Left cardiac atrium (tissue), 4 donors: ENCODE data around the gene MSH2. TPM values are rescaled to one million over a fixed set of nuclear protein-coding genes. Genes with fewer than 3 reads are reported as not detected.
A peak's percentile ranks its signal among the peaks of the same experiment; 100 is the strongest.
"Not testable (repeated sequence)": the region's sequence is repeated elsewhere in the genome, so short reads cannot be mapped to it uniquely, and the experiment has no call there.

Experiments used
- ATAC-seq, 2 donors: fragments of 200-7000 bp; cut with Tn5 transposase; one replicate each; pipeline ENCODE4 v1.9.1; 2020; ENCODE audit warnings: mild to moderate bottlenecking in 2 of 2, moderate library complexity in 2 of 2
- DNase-seq: peaks from one replicate; pipeline ENCODE4 v3.0.0-alpha.2; 2020
- intact Hi-C, 2 donors: fragments of 100-400 bp; cut with DNase I; formaldehyde crosslinking; loops; one replicate each; pipeline versions ENCODE4 v1.14.1 to v1.15.1; 2022 to 2023
- total RNA-seq, 2 donors: library from RNA; stranded (reverse); fragmentation: NEBNext Ultra II Directional; extraction: Animal tissue kit (Norgen Biotek cat#: 25700); gene quantifications; one replicate each; pipeline ENCODE4 v1.2.1, GENCODE V29; 2021
- donor health status: DM: no; HTN: yes; CAD: no.
- donor health status: DM: no; HTN: yes; CAD: no; lungs with severe emphysema.
- donor health status: DM: yes; HTN: yes; CAD: no.
- donor health status: Dilated cardiomyopathy.

The MSH2 gene
- total RNA-seq, 2 donors from 2014 or later, result 11.4 to 13.5 TPM

DNA sequence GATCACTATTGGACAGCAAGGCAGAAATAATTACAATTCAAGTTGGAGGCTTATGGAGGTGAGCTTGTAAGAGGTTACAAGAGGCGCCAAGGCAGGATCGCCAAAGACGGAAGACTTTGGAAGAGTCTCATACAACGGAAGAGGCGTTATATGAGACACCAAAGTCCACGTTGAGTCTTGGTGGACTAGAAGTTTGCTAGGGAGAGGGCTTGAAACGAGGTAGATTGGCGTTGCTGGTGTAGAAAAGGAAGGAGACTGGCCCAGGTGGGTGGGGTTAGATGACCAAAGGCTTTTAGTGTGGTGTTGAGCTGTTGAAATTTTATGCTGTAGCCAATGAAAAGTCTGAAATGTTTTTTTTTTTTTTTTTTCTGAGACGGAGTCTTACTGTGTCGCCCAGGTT, 1.4 kb downstream of the MSH2 start:
- DNase-seq (no peak), ATAC-seq (no peak)
- intact Hi-C loops, result no loop called here

DNA sequence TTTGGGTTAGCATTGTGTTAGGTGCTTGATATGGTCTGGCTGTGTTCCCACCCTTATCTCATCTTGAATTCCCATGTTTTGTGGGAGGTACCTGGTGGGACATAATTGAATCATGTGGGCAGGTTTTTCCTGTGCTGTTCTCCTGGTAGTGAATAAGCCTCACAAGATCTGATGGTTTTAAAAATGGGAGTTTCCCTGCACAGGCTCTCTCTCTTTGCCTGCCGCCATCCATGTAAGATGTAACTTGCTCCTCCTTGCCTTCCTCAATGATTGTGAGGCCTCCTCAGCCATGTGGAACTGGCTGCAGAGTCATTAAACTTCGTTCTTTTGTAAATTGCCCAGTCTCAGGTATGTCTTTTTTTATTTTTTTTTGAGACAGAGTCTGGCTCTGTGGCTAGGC, 2.8 kb downstream of the MSH2 start:
- ATAC-seq, result no peak
- intact Hi-C loops, result no loop called here
- DNase-seq, result no peak

- DNase-seq, ATAC-seq, intact Hi-C loops: not testable (repeated sequence)
These were observed 3.8 kb downstream of the MSH2 start for GRCh38 chr2:47406649-47407330.

- intact Hi-C loops, result not testable (repeated sequence)
These were observed 5.0 kb downstream of the MSH2 start for GRCh38 chr2:47407976-47408375.

GRCh38 chr2:47414682-47415458, 11.9 kb downstream of the MSH2 start:
- intact Hi-C loops, result no loop called here
- DNase-seq, result no peak
- no peak for ATAC-seq

More at GRCh38 chr2:47407976-47408375, 5.0 kb downstream of the MSH2 start:
- not testable (repeated sequence) for DNase-seq, ATAC-seq

DNA sequence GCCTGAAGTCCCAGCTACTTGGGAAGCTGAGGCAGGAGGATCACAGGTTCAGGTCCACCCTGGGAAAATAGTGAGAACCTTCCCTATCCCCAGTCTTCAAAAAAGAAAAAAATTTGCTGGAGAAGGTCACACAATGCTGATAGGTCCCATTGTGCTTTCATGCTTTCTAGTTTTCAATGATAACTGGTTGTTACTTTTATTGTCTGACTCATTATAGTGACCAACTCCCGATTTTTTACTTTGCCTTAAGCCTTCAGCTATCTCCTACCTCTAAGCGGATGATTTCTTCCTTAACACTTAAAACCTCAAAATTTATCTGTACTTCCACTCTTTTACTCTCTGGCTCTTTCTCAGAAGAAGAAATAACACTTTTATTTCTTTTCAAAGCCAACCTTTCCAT, 17.3 kb downstream of the MSH2 start:
- DNase-seq (no peak), ATAC-seq (no peak)
- intact Hi-C loops, result no loop called here

DNA sequence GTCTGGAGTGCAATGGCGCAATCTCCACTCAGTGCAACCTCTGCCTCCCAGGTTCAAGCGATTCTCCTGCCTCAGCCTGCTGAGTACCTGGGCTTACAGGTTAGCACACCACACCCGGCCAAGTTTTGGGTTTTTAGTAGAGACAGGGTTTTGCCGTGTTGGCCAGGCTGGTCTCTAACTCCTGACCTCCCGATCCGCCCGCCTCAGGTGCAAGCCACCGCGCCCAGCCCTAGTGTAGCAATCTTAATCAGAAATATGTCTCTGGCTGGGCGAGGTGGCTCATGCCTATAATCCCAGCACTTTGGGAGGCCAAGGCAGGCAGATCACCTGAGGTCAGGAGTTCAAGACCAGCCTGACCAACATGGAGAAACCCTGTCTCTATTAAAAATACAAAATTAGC, 17.7 kb downstream of the MSH2 start:
- intact Hi-C loops, ATAC-seq, DNase-seq: not testable (repeated sequence)

GRCh38 chr2:47422016-47422415, 19.1 kb downstream of the MSH2 start:
- DNase-seq, result no peak
- intact Hi-C loops, result no loop called here
- ATAC-seq, result no peak

DNA sequence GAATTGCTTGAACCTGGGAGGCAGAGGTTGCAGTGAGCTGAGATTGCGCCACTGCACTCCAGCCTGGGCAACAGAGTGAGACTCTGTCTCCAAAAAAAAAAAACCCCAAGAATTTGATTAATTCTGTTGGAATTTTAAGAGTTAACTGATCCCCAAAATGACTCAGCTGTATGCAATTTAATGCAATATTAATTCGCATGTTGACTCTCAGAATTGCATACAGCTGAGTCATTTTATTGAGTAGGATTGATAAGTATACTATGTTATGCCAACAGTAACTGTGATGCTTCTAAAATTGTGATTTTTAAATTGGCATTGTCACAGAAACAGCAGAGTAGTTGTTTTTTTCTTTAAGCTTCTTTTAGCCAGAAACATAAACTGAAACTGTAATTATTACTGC, 19.6 kb downstream of the MSH2 start:
- intact Hi-C loops, result no loop called here
- ATAC-seq (no peak), DNase-seq (no peak)

DNA sequence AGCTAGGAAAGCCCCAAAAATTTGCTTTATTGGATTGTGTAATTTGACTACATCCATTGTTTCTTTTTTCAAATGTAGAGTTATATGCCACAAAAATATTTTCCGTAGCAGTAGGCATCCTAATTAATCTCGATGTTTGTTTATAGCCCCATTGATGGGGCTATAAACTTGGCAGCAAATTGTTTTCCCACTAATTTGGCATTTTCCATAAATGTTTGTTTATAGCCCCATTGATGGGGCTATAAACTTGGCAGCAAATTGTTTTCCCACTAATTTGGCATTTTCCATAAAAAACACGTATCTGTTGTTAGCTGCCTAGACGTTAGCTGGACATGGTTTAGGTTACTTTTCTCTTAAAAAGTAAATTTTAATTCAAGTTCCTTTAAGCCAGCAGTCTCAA, 23.8 kb downstream of the MSH2 start:
- intact Hi-C loops, result no loop called here
- ATAC-seq (no peak), DNase-seq (no peak)

GRCh38 chr2:47429795-47430194, 26.8 kb downstream of the MSH2 start:
- DNase-seq, result no peak
- ATAC-seq, result no peak
- intact Hi-C loops, result loop anchor here in 1 of 2 donors (10.0 kb wide), 1 partner anchor 675 kb away; no protein-coding TSS in a partner anchor

GRCh38 chr2:47433006-47433405, 30.1 kb downstream of the MSH2 start:
- intact Hi-C loops, result loop anchor here in 1 of 2 donors (10.0 kb wide), 1 partner anchor 672 kb away; no protein-coding TSS in a partner anchor
- DNase-seq, ATAC-seq: not testable (repeated sequence)

DNA sequence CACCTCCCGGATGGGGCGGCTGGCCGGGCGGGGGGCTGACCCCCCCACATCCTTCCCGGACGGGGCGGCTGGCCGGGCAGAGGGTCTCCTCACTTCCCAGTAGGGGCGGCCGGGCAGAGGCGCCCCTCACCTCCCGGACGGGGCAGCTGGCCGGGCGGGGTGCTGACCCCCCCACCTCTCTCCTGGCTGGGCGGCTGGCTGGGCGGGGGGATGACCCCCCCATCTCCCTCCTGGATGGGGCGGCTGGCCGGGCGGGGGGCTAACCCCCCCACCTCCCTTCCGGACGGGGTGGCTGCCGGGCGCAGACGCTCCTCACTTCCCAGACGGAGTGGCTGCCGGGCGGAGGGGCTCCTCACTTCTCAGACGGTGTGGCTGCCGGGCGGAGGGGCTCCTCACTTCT, 30.5 kb downstream of the MSH2 start:
- intact Hi-C loops, result loop anchor here in 1 of 2 donors (10.0 kb wide), 1 partner anchor 671 kb away; no protein-coding TSS in a partner anchor
- ATAC-seq, DNase-seq: not testable (repeated sequence)

- peak; percentile 32 to 74 for ATAC-seq
- intact Hi-C loops, result loop anchor here in 1 of 2 donors (5.0 to 10.0 kb wide), 2 partner anchors 330 to 668 kb away; no protein-coding TSS in a partner anchor
- no peak for DNase-seq
These were observed 34.3 kb downstream of the MSH2 start for GRCh38 chr2:47437287-47437686.

DNA sequence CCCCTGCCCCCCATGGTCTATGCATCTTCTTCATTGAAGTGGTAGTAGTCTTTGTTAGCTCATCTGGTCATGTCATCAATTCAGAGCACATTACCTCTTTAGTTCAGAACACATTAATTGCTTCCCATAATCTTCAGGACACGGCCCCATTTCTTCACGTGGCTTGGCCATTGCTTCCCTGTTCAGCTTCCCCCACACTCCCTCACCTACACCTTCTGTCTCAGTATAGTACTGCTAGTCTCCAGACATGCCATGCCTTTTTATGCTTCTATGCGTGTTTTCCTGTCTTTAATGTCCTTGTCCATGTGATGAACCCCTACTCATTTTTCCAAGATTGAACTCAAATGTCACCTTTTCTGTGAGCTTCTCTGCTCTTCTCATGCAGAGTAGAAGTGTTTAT, 35.1 kb downstream of the MSH2 start:
- intact Hi-C loops, result loop anchor here (1.0 to 10.0 kb wide), 3 partner anchors 329 to 667 kb away; no protein-coding TSS in a partner anchor
- ATAC-seq (no peak), DNase-seq (no peak)

- ATAC-seq (no peak), DNase-seq (no peak)
- intact Hi-C loops, result loop anchor here (1.0 to 10.0 kb wide), 3 partner anchors 329 to 666 kb away; no protein-coding TSS in a partner anchor
These were observed 35.8 kb downstream of the MSH2 start for GRCh38 chr2:47438783-47439182.

DNA sequence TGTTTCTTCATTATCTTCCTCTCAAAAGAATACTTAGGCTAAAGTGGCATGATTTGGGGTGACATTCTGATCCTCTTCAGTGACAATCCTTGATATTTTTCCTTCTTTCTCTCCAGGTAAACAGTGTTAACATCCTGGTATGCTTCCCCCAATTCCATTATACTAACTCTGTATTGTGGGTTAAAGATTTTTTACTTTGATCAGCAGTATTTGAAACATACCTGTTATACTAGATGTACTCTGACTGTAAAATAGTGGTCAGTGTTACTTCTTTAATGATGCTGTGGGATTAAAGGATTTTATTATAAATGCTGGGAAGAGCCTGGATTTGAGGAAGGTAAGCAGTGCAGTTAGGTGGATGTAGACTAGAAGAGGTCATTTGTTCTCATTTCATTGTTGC, 48.8 kb downstream of the MSH2 start:
- intact Hi-C loops, result no loop called here
- no peak for ATAC-seq
- DNase-seq, result no peak

GRCh38 chr2:47452761-47453160, 49.8 kb downstream of the MSH2 start:
- DNase-seq, result no peak
- ATAC-seq, result no peak
- intact Hi-C loops, result no loop called here

- intact Hi-C loops, ATAC-seq: not testable (repeated sequence)
These were observed 51.9 kb downstream of the MSH2 start for GRCh38 chr2:47454818-47455217.

GRCh38 chr2:47455411-47455810, 52.5 kb downstream of the MSH2 start:
- intact Hi-C loops, result no loop called here
- no peak for DNase-seq
- ATAC-seq, result no peak

More at GRCh38 chr2:47454818-47455217, 51.9 kb downstream of the MSH2 start:
- not testable (repeated sequence) for DNase-seq
